HPDE6-E6E7 (cell line): Measurements from ENCODE around the gene MKNK2.

ENCODE experiments used
- DNase-seq: peaks from one replicate; pipeline ENCODE4 v3.0.0; 2011; ENCODE audit warnings: missing footprints; ENCODE audit errors: extremely low spot score

Gene MKNK2

GRCh38 chr19:2080336-2080988 lies 29.4 kb upstream of the MKNK2 start:
- DNase-seq: no peak

GRCh38 chr19:2079865-2080301 lies 28.8 kb upstream of the MKNK2 start:
- DNase-seq: no peak

GRCh38 chr19:2079076-2079864 lies 28.2 kb upstream of the MKNK2 start:
- DNase-seq: no peak

GRCh38 chr19:2077833-2078619 lies 27.0 kb upstream of the MKNK2 start:
- no peak for DNase-seq

GRCh38 chr19:2077398-2077797 lies 26.4 kb upstream of the MKNK2 start:
- DNase-seq: no peak

- no peak for DNase-seq
Observed at GRCh38 chr19:2076526-2076944, 25.5 kb upstream of the MKNK2 start.

- DNase-seq: no peak
Observed at GRCh38 chr19:2072757-2073551, 21.9 kb upstream of the MKNK2 start.

- DNase-seq: no peak
Observed at GRCh38 chr19:2070986-2071673, 20.1 kb upstream of the MKNK2 start.

GRCh38 chr19:2070436-2070827 lies 19.4 kb upstream of the MKNK2 start:
- no peak for DNase-seq

GRCh38 chr19:2064788-2065524 lies 13.9 kb upstream of the MKNK2 start:
- DNase-seq: no peak

- DNase-seq: no peak
Observed at GRCh38 chr19:2064395-2064787, 13.3 kb upstream of the MKNK2 start.

- no peak for DNase-seq
Observed at GRCh38 chr19:2063824-2064223, 12.8 kb upstream of the MKNK2 start.

- DNase-seq: no peak
Observed at GRCh38 chr19:2062770-2063169, 11.7 kb upstream of the MKNK2 start.

GRCh38 chr19:2062389-2062729 lies 11.3 kb upstream of the MKNK2 start:
- no peak for DNase-seq

- peak; percentile 94 for DNase-seq
Observed at GRCh38 chr19:2061495-2062388, 10.7 kb upstream of the MKNK2 start.

GRCh38 chr19:2060884-2061494 lies 9.9 kb upstream of the MKNK2 start:
- peak; percentile 34 for DNase-seq

GRCh38 chr19:2059422-2060201 lies 8.6 kb upstream of the MKNK2 start:
- DNase-seq: peak; percentile 28
